Stomach (tissue), 4 donors: ENCODE measurements around the gene NINJ2.

Experiments
- CTCF ChIP-seq, 7 experiments: fragments of 450-650 bp in 4 of 7; fragments of 200-600 bp in 3 of 7; sonication (generic) in 3 of 7; IDR thresholded peaks; one replicate each; pipeline ENCODE4 v1.5.1; 2016 to 2019; ENCODE audit warnings: antibody characterized with exemption in 7 of 7, control low read depth in 2 of 7, mild to moderate bottlenecking in 1 of 7
- EP300 ChIP-seq: sonication (generic); formaldehyde crosslinking; IDR thresholded peaks from one replicate; pipeline ENCODE4 v1.6.1; 2017; ENCODE audit warnings: antibody characterized with exemption
- POLR2AphosphoS5 ChIP-seq, 3 donors: sonication (generic); formaldehyde crosslinking; IDR thresholded peaks; one replicate each; pipeline ENCODE4 v1.6.1; 2016; ENCODE audit warnings: antibody characterized with exemption in 3 of 3

- no peak for TF ChIP-seq CTCF (IDR thresholded peaks at IDR 0.05)
- no peak for TF ChIP-seq POLR2AphosphoS5 (IDR thresholded peaks at IDR 0.05)
- no peak for TF ChIP-seq EP300
Measured at GRCh38 chr12:562634-563033, 100.6 kb downstream of the NINJ2 start.
